Neuron (in vitro differentiated cells): ENCODE data around the gene MPP3.
"Not testable (repeated sequence)": the region's sequence is repeated elsewhere in the genome, so short reads cannot be mapped to it uniquely, and the experiment has no call there.

Source experiments
- H2AFZ ChIP-seq: one replicate; pipeline ENCODE4 v1.6.1; 2013; ENCODE audit warnings: low read depth, mild to moderate bottlenecking, inconsistent platforms, low read length, moderate library complexity
- H3K27me3 ChIP-seq: one replicate; pipeline ENCODE4 v1.6.1; 2013; ENCODE audit warnings: low read length; ENCODE audit not compliant: insufficient read depth
- H3K36me3 ChIP-seq: one replicate; pipeline ENCODE4 v1.6.1; 2013; ENCODE audit warnings: low read length; ENCODE audit not compliant: insufficient read depth
- H3K4me1 ChIP-seq: one replicate; pipeline ENCODE4 v1.6.1; 2013; ENCODE audit warnings: low read length; ENCODE audit not compliant: insufficient read depth
- H3K4me3 ChIP-seq: 2 replicates; pipeline ENCODE4 v1.5.1; 2013; ENCODE audit warnings: mild to moderate bottlenecking, low read length, moderate library complexity
- H3K9me3 ChIP-seq: one replicate; pipeline ENCODE4 v1.6.1; 2013; ENCODE audit warnings: low read length

MPP3 gene

GRCh38 chr17:43873091-43873490 lies 40.1 kb upstream of the MPP3 start:
- H3K9me3 ChIP-seq, result peaks cover 4% of the 10 kb centered on the region
- H3K4me3 ChIP-seq, result no peak overlapping the region
- H3K4me1 ChIP-seq, result no peaks in the 10 kb centered on the region
- H3K36me3 ChIP-seq, result no peaks in the 10 kb centered on the region
- H3K27me3 ChIP-seq, result no peaks in the 10 kb centered on the region
- H2AFZ ChIP-seq, result no peak overlapping the region

- Histone ChIP-seq H3K36me3 (no peaks in the 10 kb centered on the region), H3K27me3 (peaks cover 3% of the 10 kb centered on the region), H3K9me3 (peaks cover 4% of the 10 kb centered on the region), H3K4me3 (no peak overlapping the region), H2AFZ (no peak overlapping the region), H3K4me1 (no peaks in the 10 kb centered on the region)
Measured at GRCh38 chr17:43871946-43872690, 39.2 kb upstream of the MPP3 start.

GRCh38 chr17:43869031-43869430 lies 36.1 kb upstream of the MPP3 start:
- not testable (repeated sequence) for H3K4me1 ChIP-seq, H3K9me3 ChIP-seq, H2AFZ ChIP-seq, H3K4me3 ChIP-seq, H3K36me3 ChIP-seq, H3K27me3 ChIP-seq

GRCh38 chr17:43868226-43868994 lies 35.5 kb upstream of the MPP3 start:
- Histone ChIP-seq H2AFZ (no peak overlapping the region), H3K4me3 (no peak overlapping the region), H3K9me3 (peaks cover 4% of the 10 kb centered on the region), H3K27me3 (peaks cover 3% of the 10 kb centered on the region), H3K36me3 (no peaks in the 10 kb centered on the region), H3K4me1 (peaks cover 10% of the 10 kb centered on the region)

GRCh38 chr17:43864161-43864984 lies 31.4 kb upstream of the MPP3 start:
- Histone ChIP-seq H3K4me1 (peaks cover 10% of the 10 kb centered on the region), H3K4me3 (no peak overlapping the region), H3K36me3 (no peaks in the 10 kb centered on the region), H2AFZ (no peak overlapping the region), H3K9me3 (peaks cover 4% of the 10 kb centered on the region), H3K27me3 (peaks cover 5% of the 10 kb centered on the region)

- H3K27me3 ChIP-seq, result peaks cover 4% of the 10 kb centered on the region
- peaks cover 15% of the 10 kb centered on the region for H3K4me1 ChIP-seq
- H3K4me3 ChIP-seq, result no peak overlapping the region
- no peak overlapping the region for H2AFZ ChIP-seq
- H3K36me3 ChIP-seq, result no peaks in the 10 kb centered on the region
- no peaks in the 10 kb centered on the region for H3K9me3 ChIP-seq
Measured at GRCh38 chr17:43861960-43862359, 29.0 kb upstream of the MPP3 start.

DNA sequence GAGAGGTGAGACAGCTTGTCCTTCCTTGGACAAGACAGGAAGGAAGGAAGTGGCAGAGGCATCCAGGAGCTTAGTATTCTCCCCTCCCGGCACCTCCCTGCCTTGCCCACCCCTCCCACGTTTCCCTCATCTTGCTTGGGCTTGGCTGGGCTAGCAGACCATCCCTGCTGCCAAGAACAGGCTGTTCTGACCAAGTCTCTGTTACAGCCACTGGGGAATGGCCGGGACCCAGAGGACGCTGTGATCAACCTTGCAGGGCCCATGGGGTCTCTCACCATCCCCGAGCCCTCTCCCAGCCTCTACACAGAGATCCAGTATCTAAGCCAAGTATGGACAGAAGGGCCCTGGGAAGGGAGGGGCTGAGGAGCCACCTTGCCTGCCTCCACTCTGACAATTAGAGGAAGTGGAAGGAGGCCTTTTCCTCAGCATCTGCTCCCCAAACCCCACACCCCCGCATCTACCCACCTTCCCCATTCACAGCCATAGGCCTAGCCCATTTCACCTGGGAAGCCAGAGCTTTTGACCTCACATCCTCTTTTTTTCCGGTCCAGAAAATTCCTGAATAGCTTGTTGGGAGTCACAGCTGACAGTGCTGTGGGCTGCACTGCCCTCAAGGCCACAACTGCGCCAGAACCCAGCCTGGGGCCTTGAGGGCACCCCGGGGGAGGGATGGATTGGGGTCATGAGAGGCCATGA lies 28.1 kb upstream of the MPP3 start:
- Histone ChIP-seq H3K4me3 (no peak overlapping the region), H3K27me3 (peaks cover 4% of the 10 kb centered on the region)

GRCh38 chr17:43860077-43860725 lies 27.3 kb upstream of the MPP3 start:
- no peak overlapping the region for H3K4me3 ChIP-seq
- no peak overlapping the region for H2AFZ ChIP-seq
- peaks cover 4% of the 10 kb centered on the region for H3K27me3 ChIP-seq
- peaks cover 15% of the 10 kb centered on the region for H3K4me1 ChIP-seq
- H3K36me3 ChIP-seq, result no peaks in the 10 kb centered on the region
- H3K9me3 ChIP-seq, result no peaks in the 10 kb centered on the region

More for the DNA sequence above, 28.1 kb upstream of the MPP3 start:
- no peaks in the 10 kb centered on the region for H3K36me3 ChIP-seq
- H3K4me1 ChIP-seq, result peaks cover 15% of the 10 kb centered on the region
- no peak overlapping the region for H2AFZ ChIP-seq
- no peaks in the 10 kb centered on the region for H3K9me3 ChIP-seq

DNA sequence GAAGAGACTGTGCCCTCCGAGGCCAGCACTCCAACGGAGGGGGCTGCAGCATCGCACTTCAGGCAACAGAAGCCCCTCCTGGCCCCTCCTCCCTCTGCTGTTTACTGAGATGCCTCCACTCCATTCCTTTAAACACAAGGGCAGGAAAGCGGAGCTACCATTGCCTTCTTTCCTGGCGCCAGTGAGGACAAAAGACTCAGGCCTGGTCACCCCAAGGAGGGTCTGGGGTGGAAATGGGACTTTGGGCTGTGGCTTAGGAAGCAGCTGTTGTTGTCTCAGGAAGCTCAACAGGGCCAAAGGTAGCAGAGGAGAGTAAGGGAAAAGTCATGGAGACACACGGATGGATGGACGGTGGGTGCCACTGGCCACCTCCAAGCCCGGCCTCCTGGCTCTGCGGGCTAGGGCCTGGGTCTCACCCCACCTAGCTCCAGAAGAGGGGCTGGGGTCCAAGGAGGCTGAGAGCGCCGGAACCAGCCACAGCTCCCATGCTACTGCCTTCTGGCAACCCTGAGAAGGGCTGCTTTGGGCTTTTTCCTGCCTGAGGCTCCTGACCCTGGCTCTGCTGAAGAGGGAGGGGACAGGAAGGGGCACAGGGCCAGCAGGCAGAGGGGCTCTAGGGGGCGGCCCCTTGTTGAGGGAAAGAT lies 25.1 kb upstream of the MPP3 start:
- no peaks in the 10 kb centered on the region for H3K36me3 ChIP-seq
- H2AFZ ChIP-seq, result no peak overlapping the region
- no peaks in the 10 kb centered on the region for H3K9me3 ChIP-seq
- H3K4me1 ChIP-seq, result peaks cover 4% of the 10 kb centered on the region
- H3K4me3 ChIP-seq, result no peak overlapping the region
- peaks cover 11% of the 10 kb centered on the region for H3K27me3 ChIP-seq

DNA sequence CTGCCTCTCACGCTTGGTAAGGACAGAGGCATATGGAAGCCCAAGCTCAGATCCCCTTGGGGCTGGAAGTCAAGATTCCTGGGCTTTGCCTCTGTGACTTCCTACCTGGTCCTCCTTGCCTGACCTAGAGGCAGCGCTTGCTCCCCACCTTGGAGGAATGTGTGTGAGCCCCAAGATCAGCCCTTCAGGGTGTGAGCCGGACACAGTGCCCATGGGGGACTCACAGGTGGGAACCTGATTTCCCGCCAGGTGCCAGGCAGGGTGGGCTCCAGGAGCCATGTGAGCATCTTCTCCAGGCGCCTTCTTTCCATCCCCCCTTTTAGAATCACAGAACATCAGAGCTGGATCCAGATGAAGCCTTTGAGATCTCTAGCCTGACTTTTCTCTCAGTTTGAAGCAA lies 24.2 kb upstream of the MPP3 start:
- Histone ChIP-seq H3K4me3 (no peak overlapping the region), H3K4me1 (peaks cover 4% of the 10 kb centered on the region), H3K9me3 (no peaks in the 10 kb centered on the region), H2AFZ (no peak overlapping the region), H3K36me3 (no peaks in the 10 kb centered on the region), H3K27me3 (peaks cover 11% of the 10 kb centered on the region)

GRCh38 chr17:43856141-43856540 lies 23.2 kb upstream of the MPP3 start:
- no peaks in the 10 kb centered on the region for H3K36me3 ChIP-seq
- H3K4me3 ChIP-seq, result no peak overlapping the region
- H3K4me1 ChIP-seq, result peaks cover 4% of the 10 kb centered on the region
- no peak overlapping the region for H2AFZ ChIP-seq
- H3K27me3 ChIP-seq, result peaks cover 11% of the 10 kb centered on the region
- H3K9me3 ChIP-seq, result no peaks in the 10 kb centered on the region

DNA sequence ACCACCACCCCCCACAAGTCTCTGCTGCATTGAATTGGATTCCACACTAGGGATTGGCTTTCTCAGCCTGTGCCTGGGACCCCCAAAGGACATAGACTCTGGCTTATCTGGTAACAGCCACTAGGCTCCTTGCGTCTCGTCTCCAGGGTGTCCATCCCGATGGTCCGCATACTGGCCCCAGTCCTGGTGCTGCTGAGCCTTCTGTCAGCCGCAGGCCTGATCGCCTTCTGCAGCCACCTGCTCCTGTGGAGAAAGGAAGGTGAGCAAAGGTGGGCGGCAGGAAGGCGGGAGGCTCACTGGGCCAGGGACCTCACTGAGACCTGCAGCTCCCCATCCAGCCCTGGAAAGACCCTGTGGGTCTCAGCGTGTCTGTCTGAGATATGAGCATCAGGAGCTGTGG lies 22.1 kb upstream of the MPP3 start:
- no peaks in the 10 kb centered on the region for H3K36me3 ChIP-seq
- H2AFZ ChIP-seq, result no peak overlapping the region
- H3K9me3 ChIP-seq, result no peaks in the 10 kb centered on the region
- no peak overlapping the region for H3K4me3 ChIP-seq
- peaks cover 4% of the 10 kb centered on the region for H3K4me1 ChIP-seq
- H3K27me3 ChIP-seq, result peaks cover 11% of the 10 kb centered on the region
